ENCODE data around the gene CERS6.

- no peak for TF ChIP-seq POLR2A (IDR thresholded peaks at IDR 0.05)
- TF ChIP-seq CTCF (IDR thresholded peaks at IDR 0.05) = no peak
- TF ChIP-seq POLR2AphosphoS5 (IDR thresholded peaks at IDR 0.05) = no peak
These were observed 35.0 kb downstream of the CERS6 start for GRCh38 chr2:168490946-168491605.

Data from breast epithelium (tissue), 3 donors.